Endothelial cell of umbilical vein (primary cell): ENCODE measurements around the gene MAP1S. TPM values are rescaled to one million over a fixed set of nuclear protein-coding genes. Genes with fewer than 3 reads are reported as not detected.

Source experiments
- BruUV-seq: library from RNA; stranded (reverse); fragments of 400-500 nt; replicated peaks from 2 replicates; lab custom pipeline; 2021; lab: Mats Ljungman, UMichigan
- CTCF ChIA-PET: fragments of 300-600, 350-600 bp; sonication (Branson Sonifier 250); formaldehyde crosslinking; loops from one replicate; lab custom pipeline; 2021; ENCODE audit warnings: antibody characterized with exemption, inconsistent platforms; lab: Charles Lee
- POLR2A ChIA-PET: fragments of 300-600, 350-600 bp; sonication (Branson Sonifier 250); formaldehyde crosslinking; loops from one replicate; lab custom pipeline; 2021; ENCODE audit warnings: antibody characterized with exemption, inconsistent platforms; lab: Charles Lee
- DNase-seq: peaks from one replicate; pipeline ENCODE4 v3.0.0-alpha.2; 2011; ENCODE audit warnings: low read depth, low spot score
- FAIRE-seq: peaks from 2 replicates; lab custom pipeline; 2011; peaks lifted over from hg19 to GRCh38; lab: Jason Lieb, UNC
- H2AFZ ChIP-seq: 2 replicates; pipeline ENCODE4 v1.6.0; 2012; ENCODE audit warnings: low read depth, low read length, control low read depth, inconsistent platforms
- H3K27ac ChIP-seq: 2 replicates; pipeline ENCODE4 v1.5.1; 2011; ENCODE audit warnings: low read depth, mild to moderate bottlenecking, control low read depth, low read length, moderate library complexity; ENCODE audit not compliant: insufficient read depth
- H3K27me3 ChIP-seq, 2 experiments: 2 replicates each; pipeline versions ENCODE4 v1.6.0 to v1.6.1; 2011; ENCODE audit warnings: low read length in 2 of 2, mixed read lengths in 1 of 2; ENCODE audit not compliant: control insufficient read depth in 2 of 2, insufficient read depth in 2 of 2
- H3K36me3 ChIP-seq, 2 experiments: 2 replicates in 1 of 2; 3 replicates in 1 of 2; pipeline ENCODE4 v1.5.1; 2011; ENCODE audit warnings: low read length in 2 of 2, mild to moderate bottlenecking in 1 of 2, moderate library complexity in 1 of 2; ENCODE audit not compliant: control insufficient read depth in 2 of 2, insufficient read depth in 2 of 2; ENCODE audit errors: extremely low read depth in 1 of 2
- H3K4me1 ChIP-seq: 3 replicates; pipeline ENCODE4 v1.5.1; 2011; ENCODE audit warnings: mild to moderate bottlenecking, low read length; ENCODE audit not compliant: control insufficient read depth, insufficient read depth; ENCODE audit errors: extremely low read depth
- H3K4me2 ChIP-seq: 2 replicates; pipeline ENCODE4 v1.6.1; 2011; ENCODE audit warnings: low read length, control low read depth, mixed read lengths; ENCODE audit not compliant: insufficient read depth
- H3K4me3 ChIP-seq, 3 experiments: fragments of 200-600 bp in 1 of 3; sonication (generic), shearing (Covaris generic) in 1 of 3; replicated peaks in 1 of 3; 2 replicates each; pipeline ENCODE4 v1.5.1; 2011 to 2016; ENCODE audit warnings: control low read depth in 3 of 3, low read length in 3 of 3, mild to moderate bottlenecking in 2 of 3, inconsistent platforms in 1 of 3, low read depth in 1 of 3, moderate library complexity in 1 of 3; ENCODE audit not compliant: insufficient read depth in 1 of 3
- H3K79me2 ChIP-seq: 2 replicates; pipeline ENCODE4 v1.6.0; 2012; ENCODE audit warnings: low read length, inconsistent platforms; ENCODE audit not compliant: control insufficient read depth, insufficient read depth
- H3K9ac ChIP-seq: replicated peaks from 2 replicates; pipeline ENCODE3; 2011; ENCODE audit warnings: low read length, control low read depth; ENCODE audit not compliant: insufficient read depth; ENCODE audit errors: extremely low read depth
- H3K9me1 ChIP-seq: replicated peaks from 3 replicates; pipeline ENCODE4 v1.6.0; 2011; ENCODE audit warnings: mild to moderate bottlenecking, low read length; ENCODE audit not compliant: control insufficient read depth, insufficient read depth; ENCODE audit errors: extremely low read depth
- H3K9me3 ChIP-seq: replicated peaks from 2 replicates; pipeline ENCODE4 v1.5.1; 2012; ENCODE audit warnings: low read length, inconsistent platforms; ENCODE audit not compliant: control insufficient read depth, insufficient read depth
- H4K20me1 ChIP-seq: replicated peaks from 2 replicates; pipeline ENCODE3; 2011; ENCODE audit warnings: mild to moderate bottlenecking, low read length; ENCODE audit not compliant: control insufficient read depth, insufficient read depth; ENCODE audit errors: extremely low read depth
- CTCF ChIP-seq, 2 donors: IDR thresholded peaks; 1 replicate in 1 of 2; 2 replicates in 1 of 2; pipeline ENCODE4 v1.5.1; 2011; ENCODE audit warnings: low read length in 2 of 2, mild to moderate bottlenecking in 2 of 2, moderate library complexity in 2 of 2, control low read depth in 1 of 2, inconsistent platforms in 1 of 2, low read depth in 1 of 2; ENCODE audit not compliant: insufficient read depth in 1 of 2; ENCODE audit errors: extremely low read depth in 1 of 2
- EZH2 ChIP-seq: IDR thresholded peaks from 2 replicates; pipeline ENCODE4 v1.6.1; 2012; ENCODE audit warnings: borderline replicate concordance, low read depth, mild to moderate bottlenecking, moderate library complexity, low read length, inconsistent platforms; ENCODE audit not compliant: severe bottlenecking
- FOS ChIP-seq: IDR thresholded peaks from 2 replicates; pipeline ENCODE4 v1.6.1; 2011; ENCODE audit warnings: mild to moderate bottlenecking, low read length, moderate library complexity, borderline replicate concordance; ENCODE audit not compliant: insufficient read depth
- GATA2 ChIP-seq: IDR thresholded peaks from 2 replicates; pipeline ENCODE4 v1.7.0; 2011; ENCODE audit warnings: low read depth, mild to moderate bottlenecking, moderate library complexity, mixed read lengths, low read length; ENCODE audit not compliant: insufficient read length, insufficient read depth
- JUN ChIP-seq: IDR thresholded peaks from 2 replicates; pipeline ENCODE4 v1.6.1; 2011; ENCODE audit warnings: borderline replicate concordance, low read depth; ENCODE audit not compliant: insufficient read length, insufficient read depth
- MAX ChIP-seq: IDR thresholded peaks from 2 replicates; pipeline ENCODE4 v1.6.1; 2011; ENCODE audit not compliant: insufficient read depth, insufficient read length
- MYC ChIP-seq: IDR thresholded peaks from one replicate; pipeline ENCODE4 v1.6.1; 2011; ENCODE audit warnings: mild to moderate bottlenecking, low read depth, low read length
- POLR2A ChIP-seq: IDR thresholded peaks from 2 replicates; pipeline ENCODE4 v1.6.1; 2012; ENCODE audit warnings: low read depth, mild to moderate bottlenecking, control low read depth, low read length
- POLR2AphosphoS5 ChIP-seq: IDR thresholded peaks from 2 replicates; pipeline ENCODE4 v1.6.1; 2012; ENCODE audit warnings: low read depth, mild to moderate bottlenecking, control low read depth, low read length, moderate library complexity; ENCODE audit not compliant: insufficient read depth
- dilution Hi-C: fragments of 300-500 bp; cut with MboI; formaldehyde crosslinking; loops from one replicate; pipeline ENCODE4 v1.15.0; 2019; ENCODE audit warnings: low sequenced_read_pairs; ENCODE audit not compliant: extremely low pct_ligation_motif_present
- intact Hi-C: fragments of 100-400 bp; cut with micrococcal nuclease; formaldehyde crosslinking; loops from one replicate; pipeline ENCODE4 v1.10.0; 2022
- polyA plus RNA-seq, 4 experiments: library from polyadenylated mRNA; depleted of rRNA in 3 of 4; stranded (reverse) in 3 of 4; unstranded in 1 of 4; fragments of >200 nt; gene quantifications; 2 replicates each; pipeline versions ENCODE4 v1.2.1 to v1.2.3, GENCODE V29; 2011 to 2012; ENCODE audit warnings: missing spikeins in 1 of 4
- total RNA-seq: library from RNA; stranded (reverse); gene quantifications from 2 replicates; pipeline ENCODE4 v1.2.3, GENCODE V29; 2021

MAP1S gene
- total and polyA plus RNA-seq, 2 donors (not counting 3 experiments of a cell fraction or from before 2014, with no cell fraction given), result 94.8 to 143 TPM

GRCh38 chr19:17752865-17753639 is 33.8 kb downstream of the MAP1S start:
- no TSS peak for BruUV-seq
- POLR2A ChIA-PET, result interaction anchor here (0.6 kb wide), 1 partner anchor 54 kb away, joined by 4 read pairs; no protein-coding TSS in a partner anchor
- H3K79me2 ChIP-seq, result no peaks in the 10 kb centered on the region
- no peak overlapping the region for H3K27ac ChIP-seq
- CTCF ChIA-PET, result interaction anchor here (1.0 to 1.7 kb wide), 5 partner anchors 8 to 106 kb away, joined by 3 to 21 read pairs (median 4); partner anchors contain the start of gene RPL18A
- no peak for DNase-seq
- no peaks in the 10 kb centered on the region for H3K9me3 ChIP-seq
- no peak overlapping the region for H3K9ac ChIP-seq
- H2AFZ ChIP-seq, result no peak overlapping the region
- no peaks in the 10 kb centered on the region for H3K36me3 ChIP-seq
- TF ChIP-seq MAX (no peak), POLR2A (no peak), GATA2 (no peak), JUN (no peak)
- intact Hi-C loops (no loop called here), dilution Hi-C loops (no loop called here)
- H3K4me1 ChIP-seq, result peaks cover 3% of the 10 kb centered on the region
- H3K4me2 ChIP-seq, result no peak overlapping the region
- no peak overlapping the region for H3K4me3 ChIP-seq
- no peak for FAIRE-seq
- no peaks in the 10 kb centered on the region for H4K20me1 ChIP-seq
- peaks cover 0 to 2% of the 10 kb centered on the region in 2 experiments for H3K27me3 ChIP-seq
- H3K9me1 ChIP-seq, result no peaks in the 10 kb centered on the region

GRCh38 chr19:17753976-17754375 is 34.7 kb downstream of the MAP1S start:
- no peak for FAIRE-seq
- no peaks in the 10 kb centered on the region for H3K9me1 ChIP-seq
- peaks cover 3% of the 10 kb centered on the region for H3K4me1 ChIP-seq
- H3K9me3 ChIP-seq, result no peaks in the 10 kb centered on the region
- no TSS peak for BruUV-seq
- dilution Hi-C loops, result no loop called here
- no peak overlapping the region for H2AFZ ChIP-seq
- no peak overlapping the region for H3K27ac ChIP-seq
- H3K9ac ChIP-seq, result no peak overlapping the region
- POLR2A ChIA-PET, result interaction anchor here (0.6 kb wide), 2 partner anchors 53 to 273 kb away, joined by 4 to 6 read pairs; no protein-coding TSS in a partner anchor
- CTCF ChIA-PET, result interaction anchor here (0.9 to 1.7 kb wide), 4 partner anchors 12 to 30 kb away, joined by 3 to 21 read pairs (median 4); no protein-coding TSS in a partner anchor
- H3K4me3 ChIP-seq, result no peak overlapping the region
- no peaks in the 10 kb centered on the region for H4K20me1 ChIP-seq
- H3K79me2 ChIP-seq, result no peaks in the 10 kb centered on the region
- H3K36me3 ChIP-seq, result no peaks in the 10 kb centered on the region
- intact Hi-C loops, result no loop called here
- DNase-seq, result no peak
- peaks cover 0 to 1% of the 10 kb centered on the region in 2 experiments for H3K27me3 ChIP-seq
- no peak for TF ChIP-seq MYC
- TF ChIP-seq FOS, result no peak
- TF ChIP-seq JUN, result no peak
- TF ChIP-seq GATA2, result no peak
- no peak for TF ChIP-seq POLR2A
- no peak for TF ChIP-seq MAX
- no peak for TF ChIP-seq POLR2AphosphoS5
- TF ChIP-seq CTCF (IDR thresholded peaks at IDR 0.05; ENCODE audit: extremely low read depth in 1 of 2, insufficient read depth in 1 of 2, low read depth in 1 of 2, low read length in 2 of 2), result no peak
- no peak for TF ChIP-seq EZH2
- H3K4me2 ChIP-seq, result no peak overlapping the region
